Cardiac fibroblast (primary cell): ENCODE results near the gene OLIG2.

Experiments
- DNase-seq, 2 donors: peaks; one replicate each; pipeline versions ENCODE4 v3.0.0 to v3.0.0-alpha.2; 2010; ENCODE audit warnings: low read depth in 2 of 2
- H3K4me3 ChIP-seq, 2 donors: replicated peaks in 1 of 2; 1 replicate in 1 of 2; 2 replicates in 1 of 2; pipeline ENCODE4 v1.5.1; 2011; ENCODE audit warnings: low read depth in 2 of 2, low read length in 2 of 2, mild to moderate bottlenecking in 2 of 2, moderate library complexity in 1 of 2
- TF ChIP-seq, protein P1 (sequence below): IDR thresholded peaks from one replicate; pipeline ENCODE4 v1.5.1; 2011; ENCODE audit warnings: low read depth, mild to moderate bottlenecking, low read length, inconsistent platforms

OLIG2 gene

DNA sequence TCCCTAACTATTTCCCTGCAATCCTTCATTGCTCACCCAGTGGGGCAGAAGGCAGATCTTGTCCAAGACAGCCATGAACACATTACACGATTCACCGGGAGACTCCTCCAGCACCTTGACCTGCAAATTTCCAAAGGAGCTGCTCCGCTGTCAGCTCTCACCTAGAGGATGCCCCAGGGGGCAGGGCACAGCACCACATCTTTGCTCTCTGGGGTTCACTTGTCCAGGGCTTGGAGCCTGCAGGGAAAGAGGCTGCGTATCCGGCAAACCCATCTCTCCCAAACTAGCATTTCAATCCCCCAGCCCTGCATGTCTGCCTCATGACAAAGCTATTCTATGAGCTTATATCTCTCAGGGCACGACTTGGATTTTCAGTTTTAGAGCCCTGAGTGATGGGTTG, 35.1 kb upstream of the OLIG2 start:
- TF ChIP-seq, protein P1, sequence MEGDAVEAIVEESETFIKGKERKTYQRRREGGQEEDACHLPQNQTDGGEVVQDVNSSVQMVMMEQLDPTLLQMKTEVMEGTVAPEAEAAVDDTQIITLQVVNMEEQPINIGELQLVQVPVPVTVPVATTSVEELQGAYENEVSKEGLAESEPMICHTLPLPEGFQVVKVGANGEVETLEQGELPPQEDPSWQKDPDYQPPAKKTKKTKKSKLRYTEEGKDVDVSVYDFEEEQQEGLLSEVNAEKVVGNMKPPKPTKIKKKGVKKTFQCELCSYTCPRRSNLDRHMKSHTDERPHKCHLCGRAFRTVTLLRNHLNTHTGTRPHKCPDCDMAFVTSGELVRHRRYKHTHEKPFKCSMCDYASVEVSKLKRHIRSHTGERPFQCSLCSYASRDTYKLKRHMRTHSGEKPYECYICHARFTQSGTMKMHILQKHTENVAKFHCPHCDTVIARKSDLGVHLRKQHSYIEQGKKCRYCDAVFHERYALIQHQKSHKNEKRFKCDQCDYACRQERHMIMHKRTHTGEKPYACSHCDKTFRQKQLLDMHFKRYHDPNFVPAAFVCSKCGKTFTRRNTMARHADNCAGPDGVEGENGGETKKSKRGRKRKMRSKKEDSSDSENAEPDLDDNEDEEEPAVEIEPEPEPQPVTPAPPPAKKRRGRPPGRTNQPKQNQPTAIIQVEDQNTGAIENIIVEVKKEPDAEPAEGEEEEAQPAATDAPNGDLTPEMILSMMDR = no peak
- H3K4me3 ChIP-seq = no peak overlapping the region
- no peak for DNase-seq

DNA sequence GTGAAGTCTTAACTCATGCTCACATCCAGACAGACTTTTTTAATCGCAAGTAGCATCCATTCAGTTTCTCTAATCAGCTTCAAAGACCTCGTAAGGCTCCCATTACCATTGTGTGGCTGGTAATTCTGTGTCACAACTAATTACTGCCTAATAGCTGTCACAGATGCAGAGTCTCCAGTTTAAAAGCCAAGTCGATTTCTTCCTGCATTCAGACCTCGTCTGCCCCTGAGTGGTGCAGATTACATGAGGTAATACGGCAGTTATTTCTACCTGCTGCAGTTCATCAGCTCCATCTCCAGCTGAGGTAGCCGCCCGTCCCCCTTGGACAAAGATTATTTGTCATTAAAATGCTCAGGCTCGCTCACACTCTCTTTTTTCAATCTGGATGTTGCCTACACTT, 34.4 kb upstream of the OLIG2 start:
- TF ChIP-seq, protein P1 = no peak
- DNase-seq = no peak
- H3K4me3 ChIP-seq = no peak overlapping the region

GRCh38 chr21:32993894-32994293, 31.8 kb upstream of the OLIG2 start:
- no peak overlapping the region for H3K4me3 ChIP-seq
- TF ChIP-seq, protein P1 = no peak
- no peak for DNase-seq

DNA sequence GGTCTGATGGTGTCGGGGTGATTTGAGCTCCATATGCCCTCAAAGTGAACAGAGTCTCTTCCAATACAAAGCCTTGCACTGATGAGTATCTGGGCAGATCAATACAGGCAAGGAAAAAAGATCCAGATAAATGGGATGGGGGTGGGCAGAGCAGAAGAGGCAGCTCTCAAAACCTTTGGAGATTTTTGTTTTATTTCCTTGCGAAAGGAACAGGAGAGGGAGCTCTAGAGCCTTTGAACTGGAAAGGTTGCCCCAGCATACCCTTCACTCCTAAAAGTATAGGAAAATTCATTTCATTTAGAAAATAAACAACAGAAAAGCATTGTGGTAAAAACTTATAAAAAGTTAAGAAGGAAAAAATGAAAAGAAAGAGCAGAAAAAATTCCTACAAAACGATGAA, 31.4 kb upstream of the OLIG2 start:
- peak; percentile 53 for DNase-seq
- H3K4me3 ChIP-seq = no peak overlapping the region
- TF ChIP-seq, protein P1 = peak; percentile 53

DNA sequence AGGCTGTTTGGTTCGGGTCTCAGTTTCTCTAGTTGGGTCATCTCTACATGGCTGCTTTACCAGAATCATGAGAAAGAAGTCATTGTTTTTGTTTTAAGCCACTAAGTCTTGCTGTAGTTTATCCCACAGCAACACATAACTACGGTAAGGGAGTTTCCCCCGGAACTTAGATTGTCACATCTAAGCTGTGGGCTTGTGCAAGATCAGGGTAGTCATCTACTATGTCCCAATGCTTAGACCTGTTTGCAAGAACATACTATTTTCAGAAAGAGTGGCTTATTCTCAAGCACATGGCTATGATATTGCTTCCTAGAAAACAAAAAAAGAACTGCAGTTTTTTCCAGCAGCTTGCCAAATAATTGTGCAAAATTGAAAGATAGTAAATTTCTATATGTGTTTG, 18.0 kb upstream of the OLIG2 start:
- TF ChIP-seq, protein P1 = no peak
- peak in 1 of 2 donors; percentile 54 for DNase-seq

GRCh38 chr21:33008333-33009051, 17.2 kb upstream of the OLIG2 start:
- no peak overlapping the region for H3K4me3 ChIP-seq
- DNase-seq = no peak
- TF ChIP-seq, protein P1 = no peak

More for the DNA sequence above, 18.0 kb upstream of the OLIG2 start:
- no peak overlapping the region for H3K4me3 ChIP-seq

GRCh38 chr21:33010931-33011330, 14.8 kb upstream of the OLIG2 start:
- TF ChIP-seq, protein P1 = no peak
- DNase-seq = no peak
- H3K4me3 ChIP-seq = no peak overlapping the region
